Activated CD8-positive, alpha-beta T cell treated with anti-CD3 and anti-CD28 coated beads for 36 hours (primary cell): ENCODE data around the gene C6orf47. TPM values are rescaled to one million over a fixed set of nuclear protein-coding genes. Genes with fewer than 3 reads are reported as not detected.
A peak's percentile ranks its signal among the peaks of the same experiment; 100 is the strongest.
"Not testable (repeated sequence)": the region's sequence is repeated elsewhere in the genome, so short reads cannot be mapped to it uniquely, and the experiment has no call there.

Source experiments
- ATAC-seq: fragments of 200-7000 bp; cut with Tn5 transposase; one replicate; pipeline ENCODE4 v1.10.0; 2021; ENCODE audit warnings: mild to moderate bottlenecking, moderate library complexity
- CTCF ChIA-PET: fragments of 350-600 bp; sonication (Branson Sonifier 250); formaldehyde crosslinking; loops from one replicate; lab custom pipeline; 2021; ENCODE audit warnings: antibody characterized with exemption; lab: Charles Lee
- POLR2A ChIA-PET: fragments of 350-600 bp; sonication (Branson Sonifier 250); formaldehyde crosslinking; loops from one replicate; lab custom pipeline; 2021; ENCODE audit warnings: antibody characterized with exemption; lab: Charles Lee
- DNase-seq: peaks from one replicate; pipeline ENCODE4 v3.0.0-alpha.2; 2020
- H3K27ac Mint-ChIP-seq: one replicate; pipeline ENCODE4 v1.8.0; 2021; ENCODE audit warnings: mild to moderate bottlenecking, mixed read lengths
- H3K27me3 Mint-ChIP-seq: one replicate; pipeline ENCODE4 v1.8.0; 2021; ENCODE audit warnings: mixed read lengths
- H3K36me3 Mint-ChIP-seq: one replicate; pipeline ENCODE4 v1.8.0; 2021; ENCODE audit warnings: low read depth, mixed read lengths
- H3K4me1 Mint-ChIP-seq: one replicate; pipeline ENCODE4 v1.8.0; 2021; ENCODE audit warnings: low read depth, mixed read lengths
- H3K4me3 Mint-ChIP-seq: one replicate; pipeline ENCODE4 v1.8.0; 2021; ENCODE audit warnings: mild to moderate bottlenecking, moderate library complexity, mixed read lengths
- H3K9me3 Mint-ChIP-seq: one replicate; pipeline ENCODE4 v1.8.0; 2021; ENCODE audit warnings: mixed read lengths
- CTCF ChIP-seq: fragments of 200-600 bp; IDR thresholded peaks from one replicate; pipeline ENCODE4 v1.8.0; 2022; ENCODE audit warnings: antibody characterized with exemption, mild to moderate bottlenecking
- intact Hi-C: fragments of 100-400 bp; cut with micrococcal nuclease; formaldehyde crosslinking; loops from one replicate; pipeline ENCODE4 v1.10.0; 2022
- total RNA-seq, 2 experiments: library from RNA; stranded (reverse); gene quantifications; one replicate each; pipeline ENCODE4 v1.2.3, GENCODE V29; 2021

C6orf47 gene, protein sequence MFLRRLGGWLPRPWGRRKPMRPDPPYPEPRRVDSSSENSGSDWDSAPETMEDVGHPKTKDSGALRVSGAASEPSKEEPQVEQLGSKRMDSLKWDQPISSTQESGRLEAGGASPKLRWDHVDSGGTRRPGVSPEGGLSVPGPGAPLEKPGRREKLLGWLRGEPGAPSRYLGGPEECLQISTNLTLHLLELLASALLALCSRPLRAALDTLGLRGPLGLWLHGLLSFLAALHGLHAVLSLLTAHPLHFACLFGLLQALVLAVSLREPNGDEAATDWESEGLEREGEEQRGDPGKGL
- total RNA-seq: 10 to 100 TPM; 11.4 to 11.7 TPM

GRCh38 chr6:31660381-31661261, at the start of gene C6orf47:
Gene C6orf47 (minus strand): TSS chr6:31660778. CDS start chr6:31659947, 831 bp downstream.
- ATAC-seq (peak; percentile 49), DNase-seq (peak; percentile 86)
- ChIA-PET POLR2A (interaction anchor here (0.7 to 8.5 kb wide), 16 partner anchors 8 to 311 kb away, joined by 3 to 160 read pairs (median 4); partner anchors contain the start of genes ABHD16A, APOM, BAG6 and DDX39B), CTCF (interaction anchor here (1.0 to 1.8 kb wide), 6 partner anchors 7 to 169 kb away, joined by 3 to 5 read pairs (median 4); partner anchors contain the start of gene BAG6)
- no peaks in the 10 kb centered on the region for H3K27me3 Mint-ChIP-seq
- TF ChIP-seq CTCF: no peak
- peaks cover 76% of the 10 kb centered on the region for H3K36me3 Mint-ChIP-seq
- peak within 1 kb of the TSS; percentile 95 for H3K27ac Mint-ChIP-seq
- intact Hi-C loops: loop anchor here (10.0 kb wide), 2 partner anchors 116 to 174 kb away; partner anchors contain the start of genes ATP6V1G2, DDX39B and NFKBIL1
- peak within 1 kb of the TSS; percentile 98 for H3K4me3 Mint-ChIP-seq
- no peaks in the 10 kb centered on the region for H3K9me3 Mint-ChIP-seq
- H3K4me1 Mint-ChIP-seq: peaks cover 77% of the 10 kb centered on the region

DNA sequence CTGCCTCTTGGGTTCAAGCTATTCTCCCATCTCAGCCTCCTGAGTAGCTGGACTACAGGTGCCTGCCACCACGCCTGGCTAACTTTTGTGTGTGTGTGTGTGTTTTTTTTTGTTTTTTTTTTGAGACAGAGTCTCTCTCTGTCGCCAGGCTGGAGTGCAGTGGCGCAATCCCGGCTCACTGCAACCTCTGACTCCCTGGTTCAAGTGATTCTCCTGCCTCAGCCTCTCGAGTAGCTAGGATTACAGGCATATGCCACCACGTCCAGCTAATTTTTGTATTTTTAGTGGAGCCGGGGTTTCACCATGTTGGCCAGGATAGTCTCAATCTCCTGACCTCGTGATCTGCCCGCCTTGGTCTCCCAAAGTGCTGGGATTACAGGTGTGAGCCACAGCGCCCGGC, 48.6 kb upstream of the C6orf47 start:
- H3K9me3 Mint-ChIP-seq, H3K36me3 Mint-ChIP-seq, ATAC-seq, H3K27me3 Mint-ChIP-seq, DNase-seq, H3K4me3 Mint-ChIP-seq, CTCF ChIA-PET, intact Hi-C loops, H3K27ac Mint-ChIP-seq, POLR2A ChIA-PET: not testable (repeated sequence)
- peaks cover 13% of the 10 kb centered on the region for H3K4me1 Mint-ChIP-seq

- no peak overlapping the region for H3K27ac Mint-ChIP-seq
- peaks cover 12% of the 10 kb centered on the region for H3K4me1 Mint-ChIP-seq
- TF ChIP-seq CTCF: no peak
- H3K4me3 Mint-ChIP-seq: no peak overlapping the region
- H3K9me3 Mint-ChIP-seq: no peaks in the 10 kb centered on the region
- H3K36me3 Mint-ChIP-seq: no peaks in the 10 kb centered on the region
- no peak for ATAC-seq
- ChIA-PET CTCF (no interaction called here), POLR2A (no interaction called here)
- H3K27me3 Mint-ChIP-seq: no peaks in the 10 kb centered on the region
- no peak for DNase-seq
- intact Hi-C loops: no loop called here
Observed at GRCh38 chr6:31708224-31708623, 47.6 kb upstream of the C6orf47 start.

GRCh38 chr6:31707701-31708100, 47.1 kb upstream of the C6orf47 start:
- Mint-ChIP-seq H3K36me3 (no peaks in the 10 kb centered on the region), H3K4me1 (peaks cover 11% of the 10 kb centered on the region), H3K27me3 (no peaks in the 10 kb centered on the region), H3K27ac (no peak overlapping the region), H3K4me3 (no peak overlapping the region), H3K9me3 (no peaks in the 10 kb centered on the region)
- no peak for TF ChIP-seq CTCF
- CTCF ChIA-PET: no interaction called here
- no peak for DNase-seq
- POLR2A ChIA-PET: no interaction called here
- no peak for ATAC-seq
- intact Hi-C loops: no loop called here

GRCh38 chr6:31706599-31706998, 46.0 kb upstream of the C6orf47 start, which contains the start of gene LY6G6F:
Gene LY6G6F (plus strand): TSS chr6:31706866. CDS start chr6:31706907, 41 bp downstream.
- Mint-ChIP-seq H3K9me3 (no peaks in the 10 kb centered on the region), H3K4me3 (no peak within 1 kb of the TSS), H3K27ac (no peak within 1 kb of the TSS), H3K36me3 (no peaks in the 10 kb centered on the region), H3K27me3 (no peaks in the 10 kb centered on the region), H3K4me1 (peaks cover 12% of the 10 kb centered on the region)
- intact Hi-C loops: no loop called here
- no peak for DNase-seq
- ChIA-PET CTCF (interaction anchor here (1.1 to 1.3 kb wide), 2 partner anchors 17 to 89 kb away, joined by 3 to 4 read pairs; partner anchors contain the start of gene VARS1), POLR2A (interaction anchor here (0.6 to 1.0 kb wide), 2 partner anchors 39 to 58 kb away, joined by 3 read pairs; no protein-coding TSS in a partner anchor)
- TF ChIP-seq CTCF: no peak
- no peak for ATAC-seq
